Measurements from ENCODE around the gene CDK13.

Gene CDK13

GRCh38 chr7:40098810-40099209 is 148.8 kb downstream of the CDK13 start:
- Histone ChIP-seq H2BK120ac (ENCODE audit: low read depth, low read length) (no peak overlapping the region), H3K4me2 (ENCODE audit: low read length, poor library complexity, severe bottlenecking) (no peak overlapping the region), H3K27me3 (ENCODE audit: control insufficient read depth in 1 of 2, insufficient read depth in 1 of 2, low read length in 2 of 2) (no peaks in the 10 kb centered on the region), H3K18ac (ENCODE audit: low read depth in 1 of 2, low read length in 2 of 2) (no peak overlapping the region), H2AFZ (ENCODE audit: low read depth, low read length) (no peak overlapping the region), H3K23ac (ENCODE audit: low read length in 2 of 2) (no peak overlapping the region), H2BK15ac (ENCODE audit: low read depth, poor library complexity, severe bottlenecking) (no peak overlapping the region), H3K4me3 (ENCODE audit: insufficient read depth in 1 of 2, low read depth in 1 of 2, low read length in 2 of 2) (no peak overlapping the region), H4K91ac (ENCODE audit: low read length) (no peak overlapping the region), H3K14ac (ENCODE audit: low read length in 2 of 2) (no peak overlapping the region), H3K79me1 (replicated peaks; ENCODE audit: low read length, poor library complexity, severe bottlenecking) (peaks cover 12% of the 10 kb centered on the region), H3K36me3 (ENCODE audit: control insufficient read depth in 1 of 2, insufficient read depth in 2 of 2, low read depth in 1 of 2, low read length in 2 of 2) (peaks cover 8 to 34% of the 10 kb centered on the region in 2 experiments), H3K4me1 (ENCODE audit: control insufficient read depth, insufficient read depth, low read depth, low read length) (no peaks in the 10 kb centered on the region), H2AK5ac (ENCODE audit: low read length, severe bottlenecking) (no peak overlapping the region), H3K9ac (ENCODE audit: low read length) (no peak overlapping the region), H2BK12ac (ENCODE audit: low read length in 2 of 2) (no peak overlapping the region), H3K4ac (ENCODE audit: low read depth in 1 of 2, low read length in 2 of 2) (no peak overlapping the region), H4K8ac (ENCODE audit: low read length) (no peak overlapping the region), H3K9me3 (ENCODE audit: control insufficient read depth, low read length) (no peaks in the 10 kb centered on the region), H2BK5ac (ENCODE audit: low read depth, low read length, poor library complexity, severe bottlenecking) (no peak overlapping the region), H3K27ac (ENCODE audit: low read length, poor library complexity, severe bottlenecking) (no peak overlapping the region)
- no peak for DNase-seq

GRCh38 chr7:40099837-40100236 is 149.8 kb downstream of the CDK13 start:
- 100% methylated on average over 2 of the region's 4 CpGs for WGBS
- no peaks in the 10 kb centered on the region for H3K9me3 ChIP-seq (ENCODE audit: control insufficient read depth, low read length)

GRCh38 chr7:40101201-40101600 is 151.1 kb downstream of the CDK13 start:
- WGBS: 100% methylated on average over 1 of the region's 3 CpGs
- Histone ChIP-seq H4K8ac (ENCODE audit: low read length) (no peak overlapping the region), H3K14ac (ENCODE audit: low read length in 2 of 2) (no peak overlapping the region), H3K4me3 (ENCODE audit: insufficient read depth in 1 of 2, low read depth in 1 of 2, low read length in 2 of 2) (no peak overlapping the region), H3K18ac (ENCODE audit: low read depth in 1 of 2, low read length in 2 of 2) (no peak overlapping the region), H3K4me1 (ENCODE audit: control insufficient read depth, insufficient read depth, low read depth, low read length) (no peaks in the 10 kb centered on the region), H4K91ac (ENCODE audit: low read length) (no peak overlapping the region), H3K9me3 (ENCODE audit: control insufficient read depth, low read length) (no peaks in the 10 kb centered on the region), H3K4ac (ENCODE audit: low read depth in 1 of 2, low read length in 2 of 2) (no peak overlapping the region), H3K36me3 (ENCODE audit: control insufficient read depth in 1 of 2, insufficient read depth in 2 of 2, low read depth in 1 of 2, low read length in 2 of 2) (peaks cover 0 to 10% of the 10 kb centered on the region in 2 experiments), H2AFZ (ENCODE audit: low read depth, low read length) (no peak overlapping the region), H3K9ac (ENCODE audit: low read length) (no peak overlapping the region), H3K23ac (ENCODE audit: low read length in 2 of 2) (no peak overlapping the region), H3K27ac (ENCODE audit: low read length, poor library complexity, severe bottlenecking) (no peak overlapping the region), H2BK120ac (ENCODE audit: low read depth, low read length) (no peak overlapping the region), H2BK12ac (ENCODE audit: low read length in 2 of 2) (no peak overlapping the region), H2BK15ac (ENCODE audit: low read depth, poor library complexity, severe bottlenecking) (no peak overlapping the region), H3K79me1 (replicated peaks; ENCODE audit: low read length, poor library complexity, severe bottlenecking) (peaks cover 6% of the 10 kb centered on the region), H2BK5ac (ENCODE audit: low read depth, low read length, poor library complexity, severe bottlenecking) (no peak overlapping the region), H3K27me3 (ENCODE audit: control insufficient read depth in 1 of 2, insufficient read depth in 1 of 2, low read length in 2 of 2) (no peaks in the 10 kb centered on the region), H3K4me2 (ENCODE audit: low read length, poor library complexity, severe bottlenecking) (no peak overlapping the region), H2AK5ac (ENCODE audit: low read length, severe bottlenecking) (no peak overlapping the region)
- no peak for DNase-seq

More at GRCh38 chr7:40099837-40100236, 149.8 kb downstream of the CDK13 start:
- Histone ChIP-seq H3K27ac (ENCODE audit: low read length, poor library complexity, severe bottlenecking) (no peak overlapping the region), H3K27me3 (ENCODE audit: control insufficient read depth in 1 of 2, insufficient read depth in 1 of 2, low read length in 2 of 2) (no peaks in the 10 kb centered on the region), H3K79me1 (replicated peaks; ENCODE audit: low read length, poor library complexity, severe bottlenecking) (peaks cover 9% of the 10 kb centered on the region), H3K18ac (ENCODE audit: low read depth in 1 of 2, low read length in 2 of 2) (no peak overlapping the region), H3K4me1 (ENCODE audit: control insufficient read depth, insufficient read depth, low read depth, low read length) (no peaks in the 10 kb centered on the region), H3K23ac (ENCODE audit: low read length in 2 of 2) (no peak overlapping the region), H2BK12ac (ENCODE audit: low read length in 2 of 2) (no peak overlapping the region), H3K4me2 (ENCODE audit: low read length, poor library complexity, severe bottlenecking) (no peak overlapping the region), H3K4me3 (ENCODE audit: insufficient read depth in 1 of 2, low read depth in 1 of 2, low read length in 2 of 2) (no peak overlapping the region), H4K91ac (ENCODE audit: low read length) (no peak overlapping the region), H2BK5ac (ENCODE audit: low read depth, low read length, poor library complexity, severe bottlenecking) (no peak overlapping the region), H2AFZ (ENCODE audit: low read depth, low read length) (no peak overlapping the region), H3K4ac (ENCODE audit: low read depth in 1 of 2, low read length in 2 of 2) (no peak overlapping the region), H2BK15ac (ENCODE audit: low read depth, poor library complexity, severe bottlenecking) (no peak overlapping the region), H3K9ac (ENCODE audit: low read length) (no peak overlapping the region), H2BK120ac (ENCODE audit: low read depth, low read length) (no peak overlapping the region), H3K36me3 (ENCODE audit: control insufficient read depth in 1 of 2, insufficient read depth in 2 of 2, low read depth in 1 of 2, low read length in 2 of 2) (peaks cover 0 to 24% of the 10 kb centered on the region in 2 experiments), H3K14ac (ENCODE audit: low read length in 2 of 2) (no peak overlapping the region), H4K8ac (ENCODE audit: low read length) (no peak overlapping the region), H2AK5ac (ENCODE audit: low read length, severe bottlenecking) (no peak overlapping the region)
- DNase-seq: no peak

- DNase-seq: no peak
- H4K8ac ChIP-seq (ENCODE audit: low read length): no peak overlapping the region
- no peak overlapping the region for H3K18ac ChIP-seq (ENCODE audit: low read depth in 1 of 2, low read length in 2 of 2)
- no peak overlapping the region for H2AK5ac ChIP-seq (ENCODE audit: low read length, severe bottlenecking)
- no peaks in the 10 kb centered on the region for H3K9me3 ChIP-seq (ENCODE audit: control insufficient read depth, low read length)
- no peak overlapping the region for H3K4me2 ChIP-seq (ENCODE audit: low read length, poor library complexity, severe bottlenecking)
- no peak overlapping the region for H3K27ac ChIP-seq (ENCODE audit: low read length, poor library complexity, severe bottlenecking)
- H2BK15ac ChIP-seq (ENCODE audit: low read depth, poor library complexity, severe bottlenecking): no peak overlapping the region
- peaks cover 0 to 11% of the 10 kb centered on the region in 2 experiments for H3K36me3 ChIP-seq (ENCODE audit: control insufficient read depth in 1 of 2, insufficient read depth in 2 of 2, low read depth in 1 of 2, low read length in 2 of 2)
- no peak overlapping the region for H2AFZ ChIP-seq (ENCODE audit: low read depth, low read length)
- peaks cover 7% of the 10 kb centered on the region for H3K79me1 ChIP-seq (replicated peaks; ENCODE audit: low read length, poor library complexity, severe bottlenecking)
- no peak overlapping the region for H3K14ac ChIP-seq (ENCODE audit: low read length in 2 of 2)
- H2BK12ac ChIP-seq (ENCODE audit: low read length in 2 of 2): no peak overlapping the region
- no peak overlapping the region for H2BK120ac ChIP-seq (ENCODE audit: low read depth, low read length)
- WGBS: 100% methylated on average over 1 of the region's 2 CpGs
- no peak overlapping the region for H2BK5ac ChIP-seq (ENCODE audit: low read depth, low read length, poor library complexity, severe bottlenecking)
- H3K4ac ChIP-seq (ENCODE audit: low read depth in 1 of 2, low read length in 2 of 2): no peak overlapping the region
- H3K27me3 ChIP-seq (ENCODE audit: control insufficient read depth in 1 of 2, insufficient read depth in 1 of 2, low read length in 2 of 2): no peaks in the 10 kb centered on the region
- no peak overlapping the region for H3K9ac ChIP-seq (ENCODE audit: low read length)
- H3K4me3 ChIP-seq (ENCODE audit: insufficient read depth in 1 of 2, low read depth in 1 of 2, low read length in 2 of 2): no peak overlapping the region
- no peaks in the 10 kb centered on the region for H3K4me1 ChIP-seq (ENCODE audit: control insufficient read depth, insufficient read depth, low read depth, low read length)
- H4K91ac ChIP-seq (ENCODE audit: low read length): no peak overlapping the region
- no peak overlapping the region for H3K23ac ChIP-seq (ENCODE audit: low read length in 2 of 2)
Observed at GRCh38 chr7:40102897-40103296, 152.8 kb downstream of the CDK13 start.

Data from mesenchymal stem cell (in vitro differentiated cells and primary cell).